ENCODE measurements around the gene IKZF1.

- TF ChIP-seq, protein P1, sequence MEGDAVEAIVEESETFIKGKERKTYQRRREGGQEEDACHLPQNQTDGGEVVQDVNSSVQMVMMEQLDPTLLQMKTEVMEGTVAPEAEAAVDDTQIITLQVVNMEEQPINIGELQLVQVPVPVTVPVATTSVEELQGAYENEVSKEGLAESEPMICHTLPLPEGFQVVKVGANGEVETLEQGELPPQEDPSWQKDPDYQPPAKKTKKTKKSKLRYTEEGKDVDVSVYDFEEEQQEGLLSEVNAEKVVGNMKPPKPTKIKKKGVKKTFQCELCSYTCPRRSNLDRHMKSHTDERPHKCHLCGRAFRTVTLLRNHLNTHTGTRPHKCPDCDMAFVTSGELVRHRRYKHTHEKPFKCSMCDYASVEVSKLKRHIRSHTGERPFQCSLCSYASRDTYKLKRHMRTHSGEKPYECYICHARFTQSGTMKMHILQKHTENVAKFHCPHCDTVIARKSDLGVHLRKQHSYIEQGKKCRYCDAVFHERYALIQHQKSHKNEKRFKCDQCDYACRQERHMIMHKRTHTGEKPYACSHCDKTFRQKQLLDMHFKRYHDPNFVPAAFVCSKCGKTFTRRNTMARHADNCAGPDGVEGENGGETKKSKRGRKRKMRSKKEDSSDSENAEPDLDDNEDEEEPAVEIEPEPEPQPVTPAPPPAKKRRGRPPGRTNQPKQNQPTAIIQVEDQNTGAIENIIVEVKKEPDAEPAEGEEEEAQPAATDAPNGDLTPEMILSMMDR (IDR thresholded peaks at IDR 0.05), result peak in 1 of 6 experiments; percentile 14
- TF ChIP-seq POLR2A (IDR thresholded peaks at IDR 0.05), result no peak
Measured at GRCh38 chr7:50416527-50417182, 112.1 kb downstream of the IKZF1 start.
